Endothelial cell of umbilical vein (primary cell): Measurements from ENCODE around the gene RPL3. TPM values are rescaled to one million over a fixed set of nuclear protein-coding genes. Genes with fewer than 3 reads are reported as not detected.
A peak's percentile ranks its signal among the peaks of the same experiment; 100 is the strongest.

Experiments
- BruUV-seq: library from RNA; stranded (reverse); fragments of 400-500 nt; replicated peaks from 2 replicates; lab custom pipeline; 2021; lab: Mats Ljungman, UMichigan
- CTCF ChIA-PET: fragments of 300-600, 350-600 bp; sonication (Branson Sonifier 250); formaldehyde crosslinking; loops from one replicate; lab custom pipeline; 2021; ENCODE audit warnings: antibody characterized with exemption, inconsistent platforms; lab: Charles Lee
- POLR2A ChIA-PET: fragments of 300-600, 350-600 bp; sonication (Branson Sonifier 250); formaldehyde crosslinking; loops from one replicate; lab custom pipeline; 2021; ENCODE audit warnings: antibody characterized with exemption, inconsistent platforms; lab: Charles Lee
- DNase-seq: peaks from one replicate; pipeline ENCODE4 v3.0.0-alpha.2; 2011; ENCODE audit warnings: low read depth, low spot score
- FAIRE-seq: peaks from 2 replicates; lab custom pipeline; 2011; peaks lifted over from hg19 to GRCh38; lab: Jason Lieb, UNC
- H2AFZ ChIP-seq: 2 replicates; pipeline ENCODE4 v1.6.0; 2012; ENCODE audit warnings: low read depth, low read length, control low read depth, inconsistent platforms
- H3K27ac ChIP-seq: 2 replicates; pipeline ENCODE4 v1.5.1; 2011; ENCODE audit warnings: low read depth, mild to moderate bottlenecking, control low read depth, low read length, moderate library complexity; ENCODE audit not compliant: insufficient read depth
- H3K27me3 ChIP-seq, 2 experiments: 2 replicates each; pipeline versions ENCODE4 v1.6.0 to v1.6.1; 2011; ENCODE audit warnings: low read length in 2 of 2, mixed read lengths in 1 of 2; ENCODE audit not compliant: control insufficient read depth in 2 of 2, insufficient read depth in 2 of 2
- H3K36me3 ChIP-seq, 2 experiments: 2 replicates in 1 of 2; 3 replicates in 1 of 2; pipeline ENCODE4 v1.5.1; 2011; ENCODE audit warnings: low read length in 2 of 2, mild to moderate bottlenecking in 1 of 2, moderate library complexity in 1 of 2; ENCODE audit not compliant: control insufficient read depth in 2 of 2, insufficient read depth in 2 of 2; ENCODE audit errors: extremely low read depth in 1 of 2
- H3K4me1 ChIP-seq: 3 replicates; pipeline ENCODE4 v1.5.1; 2011; ENCODE audit warnings: mild to moderate bottlenecking, low read length; ENCODE audit not compliant: control insufficient read depth, insufficient read depth; ENCODE audit errors: extremely low read depth
- H3K4me2 ChIP-seq: 2 replicates; pipeline ENCODE4 v1.6.1; 2011; ENCODE audit warnings: low read length, control low read depth, mixed read lengths; ENCODE audit not compliant: insufficient read depth
- H3K4me3 ChIP-seq, 3 experiments: fragments of 200-600 bp in 1 of 3; sonication (generic), shearing (Covaris generic) in 1 of 3; replicated peaks in 1 of 3; 2 replicates each; pipeline ENCODE4 v1.5.1; 2011 to 2016; ENCODE audit warnings: control low read depth in 3 of 3, low read length in 3 of 3, mild to moderate bottlenecking in 2 of 3, inconsistent platforms in 1 of 3, low read depth in 1 of 3, moderate library complexity in 1 of 3; ENCODE audit not compliant: insufficient read depth in 1 of 3
- H3K79me2 ChIP-seq: 2 replicates; pipeline ENCODE4 v1.6.0; 2012; ENCODE audit warnings: low read length, inconsistent platforms; ENCODE audit not compliant: control insufficient read depth, insufficient read depth
- H3K9ac ChIP-seq: replicated peaks from 2 replicates; pipeline ENCODE3; 2011; ENCODE audit warnings: low read length, control low read depth; ENCODE audit not compliant: insufficient read depth; ENCODE audit errors: extremely low read depth
- H3K9me1 ChIP-seq: replicated peaks from 3 replicates; pipeline ENCODE4 v1.6.0; 2011; ENCODE audit warnings: mild to moderate bottlenecking, low read length; ENCODE audit not compliant: control insufficient read depth, insufficient read depth; ENCODE audit errors: extremely low read depth
- H3K9me3 ChIP-seq: replicated peaks from 2 replicates; pipeline ENCODE4 v1.5.1; 2012; ENCODE audit warnings: low read length, inconsistent platforms; ENCODE audit not compliant: control insufficient read depth, insufficient read depth
- H4K20me1 ChIP-seq: replicated peaks from 2 replicates; pipeline ENCODE3; 2011; ENCODE audit warnings: mild to moderate bottlenecking, low read length; ENCODE audit not compliant: control insufficient read depth, insufficient read depth; ENCODE audit errors: extremely low read depth
- CTCF ChIP-seq, 2 donors: IDR thresholded peaks; 1 replicate in 1 of 2; 2 replicates in 1 of 2; pipeline ENCODE4 v1.5.1; 2011; ENCODE audit warnings: low read length in 2 of 2, mild to moderate bottlenecking in 2 of 2, moderate library complexity in 2 of 2, control low read depth in 1 of 2, inconsistent platforms in 1 of 2, low read depth in 1 of 2; ENCODE audit not compliant: insufficient read depth in 1 of 2; ENCODE audit errors: extremely low read depth in 1 of 2
- JUN ChIP-seq: IDR thresholded peaks from 2 replicates; pipeline ENCODE4 v1.6.1; 2011; ENCODE audit warnings: borderline replicate concordance, low read depth; ENCODE audit not compliant: insufficient read length, insufficient read depth
- MYC ChIP-seq: IDR thresholded peaks from one replicate; pipeline ENCODE4 v1.6.1; 2011; ENCODE audit warnings: mild to moderate bottlenecking, low read depth, low read length
- dilution Hi-C: fragments of 300-500 bp; cut with MboI; formaldehyde crosslinking; loops from one replicate; pipeline ENCODE4 v1.15.0; 2019; ENCODE audit warnings: low sequenced_read_pairs; ENCODE audit not compliant: extremely low pct_ligation_motif_present
- intact Hi-C: fragments of 100-400 bp; cut with micrococcal nuclease; formaldehyde crosslinking; loops from one replicate; pipeline ENCODE4 v1.10.0; 2022
- polyA plus RNA-seq, 4 experiments: library from polyadenylated mRNA; depleted of rRNA in 3 of 4; stranded (reverse) in 3 of 4; unstranded in 1 of 4; fragments of >200 nt; gene quantifications; 2 replicates each; pipeline versions ENCODE4 v1.2.1 to v1.2.3, GENCODE V29; 2011 to 2012; ENCODE audit warnings: missing spikeins in 1 of 4
- total RNA-seq: library from RNA; stranded (reverse); gene quantifications from 2 replicates; pipeline ENCODE4 v1.2.3, GENCODE V29; 2021

Gene RPL3
- total and polyA plus RNA-seq, 2 donors (not counting 3 experiments of a cell fraction or from before 2014, with no cell fraction given): 1,954 to 4,065 TPM

GRCh38 chr22:39317084-39317774, 2.2 kb downstream of the RPL3 start:
- TF ChIP-seq CTCF (IDR thresholded peaks at IDR 0.05; ENCODE audit: extremely low read depth in 1 of 2, insufficient read depth in 1 of 2, low read depth in 1 of 2, low read length in 2 of 2): no peak
- TF ChIP-seq MYC: no peak
- no peak for TF ChIP-seq JUN
- Histone ChIP-seq H3K4me1 (peaks cover 39% of the 10 kb centered on the region), H2AFZ (no peak overlapping the region), H3K4me2 (peak overlapping the region; percentile 83), H3K9me3 (no peaks in the 10 kb centered on the region), H3K4me3 (peak overlapping the region; percentile 52 to 98 (median 96)), H3K9ac (peak overlapping the region; percentile 99), H3K36me3 (peaks cover 43 to 54% of the 10 kb centered on the region in 2 experiments), H3K27me3 (no peaks in the 10 kb centered on the region), H3K27ac (peak overlapping the region; percentile 92), H4K20me1 (no peaks in the 10 kb centered on the region), H3K79me2 (peaks cover 63% of the 10 kb centered on the region), H3K9me1 (no peaks in the 10 kb centered on the region)
- peak; percentile 72 for FAIRE-seq
- no peak for DNase-seq
- no TSS peak for BruUV-seq
- intact Hi-C loops (loop anchor here (10.0 kb wide), 1 partner anchor 312 kb away; no protein-coding TSS in a partner anchor), dilution Hi-C loops (no loop called here)
- ChIA-PET POLR2A (interaction anchor here (1.0 to 5.8 kb wide), 7 partner anchors 34 to 205 kb away, joined by 3 to 31 read pairs (median 5); partner anchors contain the start of genes CBX7, PDGFB and TAB1), CTCF (interaction anchor here (0.7 to 5.9 kb wide), 24 partner anchors 14 to 447 kb away, joined by 3 to 52 read pairs (median 6); partner anchors contain the start of genes CBX7, PDGFB and TAB1)
